Uterus (tissue), 2 donors: ENCODE measurements around the gene MT1A.

Experiments
- CTCF ChIP-seq, 4 experiments: fragments of 200-600 bp in 2 of 4; fragments of 450-650 bp in 2 of 4; sonication (generic) in 2 of 4; IDR thresholded peaks; one replicate each; pipeline ENCODE4 v1.5.1; 2016 to 2019; ENCODE audit warnings: antibody characterized with exemption in 4 of 4, mild to moderate bottlenecking in 2 of 4, moderate library complexity in 1 of 4
- POLR2A ChIP-seq, 2 donors: fragments of 450-650 bp; IDR thresholded peaks; one replicate each; pipeline ENCODE4 v1.6.1; 2016; ENCODE audit warnings: antibody characterized with exemption in 2 of 2, mild to moderate bottlenecking in 1 of 2, moderate library complexity in 1 of 2

- TF ChIP-seq POLR2A (IDR thresholded peaks at IDR 0.05): no peak
- TF ChIP-seq CTCF (IDR thresholded peaks at IDR 0.05): no peak
Observed at GRCh38 chr16:56651586-56651985, 13.1 kb downstream of the MT1A start, which contains the start of gene MT1B.
